ENCODE measurements around the gene SEPTIN3.

The SEPTIN3 gene

GRCh38 chr22:42007922-42008321 is 38.7 kb downstream of the SEPTIN3 start:
- TF ChIP-seq CTCF (IDR thresholded peaks at IDR 0.05; ENCODE audit: low read depth, low read length): no peak
- no peak overlapping the region for H3K4me3 ChIP-seq (ENCODE audit: low read depth, low read length)

- no peak for TF ChIP-seq CTCF (IDR thresholded peaks at IDR 0.05; ENCODE audit: low read depth, low read length)
- no peak overlapping the region for H3K4me3 ChIP-seq (ENCODE audit: low read depth, low read length)
Observed at GRCh38 chr22:42010778-42011177, 41.5 kb downstream of the SEPTIN3 start.

- no peak for TF ChIP-seq CTCF (IDR thresholded peaks at IDR 0.05; ENCODE audit: low read depth, low read length)
Observed at GRCh38 chr22:42013385-42013784, 44.1 kb downstream of the SEPTIN3 start.

GRCh38 chr22:42016111-42016510 is 46.9 kb downstream of the SEPTIN3 start:
- no peak for TF ChIP-seq CTCF (IDR thresholded peaks at IDR 0.05; ENCODE audit: low read depth, low read length)
- H3K4me3 ChIP-seq (ENCODE audit: low read depth, low read length): no peak overlapping the region

More at GRCh38 chr22:42013385-42013784, 44.1 kb downstream of the SEPTIN3 start:
- H3K4me3 ChIP-seq (ENCODE audit: low read depth, low read length): no peak overlapping the region

- H3K4me3 ChIP-seq (ENCODE audit: low read depth, low read length): no peak overlapping the region
- TF ChIP-seq CTCF (IDR thresholded peaks at IDR 0.05; ENCODE audit: low read depth, low read length): no peak
Observed at GRCh38 chr22:42018224-42018623, 49.0 kb downstream of the SEPTIN3 start.
